ENCODE measurements around the gene STXBP6. TPM values are rescaled to one million over a fixed set of nuclear protein-coding genes. Genes with fewer than 3 reads are reported as not detected.

STXBP6 gene
- total and polyA plus RNA-seq, 2 of the 13 experiments (the other 11 are each of a cell fraction or from before 2014, with no cell fraction given): 35.3 to 42.8 TPM

DNA sequence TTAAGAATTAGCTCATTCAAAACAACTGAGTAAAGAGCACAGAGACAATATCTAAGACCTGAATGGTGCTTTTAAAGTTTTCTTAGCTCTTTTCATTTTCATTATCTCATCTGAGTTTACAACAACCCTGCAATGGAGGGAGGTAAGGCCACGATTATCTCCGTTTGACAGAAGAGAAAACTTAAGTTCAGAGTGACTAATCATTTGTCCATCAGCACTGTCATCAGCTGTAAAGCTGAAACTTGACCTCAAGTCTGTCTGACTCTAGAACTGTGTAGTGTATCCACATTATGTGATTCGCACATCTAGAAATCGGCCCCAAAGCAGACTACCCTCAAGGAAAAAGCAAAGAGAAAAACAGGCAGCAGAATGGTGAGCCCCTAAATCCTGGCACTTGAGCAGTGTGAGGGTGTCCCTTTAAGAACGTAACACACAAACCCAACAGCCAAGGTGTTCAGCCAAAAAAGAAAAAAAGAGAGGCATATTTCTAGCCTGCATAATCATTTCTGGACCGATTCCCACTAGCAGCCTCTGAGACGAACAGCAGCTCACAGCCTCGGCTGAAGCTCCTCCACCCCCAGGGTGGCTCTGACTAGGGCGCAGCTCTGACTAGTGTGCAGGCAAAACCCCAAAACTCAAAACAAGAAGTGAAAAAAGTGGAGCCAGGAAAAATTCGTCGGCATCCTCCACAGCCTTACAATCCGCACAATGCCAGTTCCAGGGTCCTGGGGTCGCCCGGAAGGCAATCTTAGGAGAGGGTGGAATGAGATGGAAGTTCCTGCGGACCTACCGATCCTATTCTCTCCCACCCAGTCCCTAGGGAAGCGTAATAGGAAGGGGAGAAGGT, 1.6 kb downstream of the STXBP6 start:
- H3K9me3 ChIP-seq (ENCODE audit: low read length): no peaks in the 10 kb centered on the region
- no peak for FAIRE-seq
- H3K4me1 ChIP-seq (ENCODE audit: insufficient read depth, low read length): peaks cover 41% of the 10 kb centered on the region
- intact Hi-C loops (cut with micrococcal nuclease; ENCODE audit: unreplicated experiment) (no loop called here), in situ Hi-C loops (cut with HindIII; ENCODE audit: extremely low pct_ligation_motif_present, low pct_unique_long_range_greater_than_20kb) (no loop called here)
- no peak overlapping the region for H3K9ac ChIP-seq (ENCODE audit: insufficient read depth, low read depth, low read length)
- H2AFZ ChIP-seq (ENCODE audit: low read length): no peak overlapping the region
- peaks cover 0 to 25% of the 10 kb centered on the region in 2 experiments; a peak in 3 of 5 replicates for H3K27me3 ChIP-seq (ENCODE audit: control insufficient read depth in 1 of 2, insufficient read depth in 2 of 2, low read length in 2 of 2)
- BruUV-seq (replicated peaks): TSS peak; percentile 38
- CTCF ChIA-PET (ENCODE audit: low intra/inter-chr PET ratio, low total read pairs): no interaction called here
- H4K20me1 ChIP-seq (ENCODE audit: insufficient read depth, low read length): no peaks in the 10 kb centered on the region
- no peak for ATAC-seq
- no peaks in the 10 kb centered on the region for H3K79me2 ChIP-seq (ENCODE audit: insufficient read depth, low read length)
- DNase-seq (ENCODE audit: low spot score): no peak
- 78% methylated on average over 17 of the region's 17 CpGs for WGBS (ENCODE audit: low lambda C conversion rate)
- no peaks in the 10 kb centered on the region for H3K36me3 ChIP-seq (replicated peaks in 1 of 2; ENCODE audit: control insufficient read depth in 1 of 2, insufficient read depth in 2 of 2, low read length in 2 of 2)
- H3K27ac ChIP-seq (ENCODE audit: extremely low read length, insufficient read depth, low read length): no peak overlapping the region
- peak overlapping the region; percentile 84 for H3K4me2 ChIP-seq (ENCODE audit: low read depth, low read length)
- H3K4me3 ChIP-seq (replicated peaks in 1 of 3; ENCODE audit: insufficient read depth in 1 of 3, low read depth in 2 of 3, low read length in 3 of 3): 0 out of 6 replicates have a peak overlapping the region, but pooled peaks of 1 of the 3 experiments have one; percentile 1
- POLR2A ChIA-PET: interaction anchor here (0.8 to 1.3 kb wide), 3 partner anchors 14 to 257 kb away, joined by 3 to 7 read pairs (median 3); no protein-coding TSS in a partner anchor
- TF ChIP-seq ZFYVE20 (CRISPR knock-in tag; IDR thresholded peaks at IDR 0.05; ENCODE audit: borderline replicate concordance, low read depth): no peak
- no peak for TF ChIP-seq MIXL1 (CRISPR knock-in tag; IDR thresholded peaks at IDR 0.05)
- TF ChIP-seq RELA (CRISPR knock-in tag; IDR thresholded peaks at IDR 0.05): no peak
- TF ChIP-seq, protein P1, sequence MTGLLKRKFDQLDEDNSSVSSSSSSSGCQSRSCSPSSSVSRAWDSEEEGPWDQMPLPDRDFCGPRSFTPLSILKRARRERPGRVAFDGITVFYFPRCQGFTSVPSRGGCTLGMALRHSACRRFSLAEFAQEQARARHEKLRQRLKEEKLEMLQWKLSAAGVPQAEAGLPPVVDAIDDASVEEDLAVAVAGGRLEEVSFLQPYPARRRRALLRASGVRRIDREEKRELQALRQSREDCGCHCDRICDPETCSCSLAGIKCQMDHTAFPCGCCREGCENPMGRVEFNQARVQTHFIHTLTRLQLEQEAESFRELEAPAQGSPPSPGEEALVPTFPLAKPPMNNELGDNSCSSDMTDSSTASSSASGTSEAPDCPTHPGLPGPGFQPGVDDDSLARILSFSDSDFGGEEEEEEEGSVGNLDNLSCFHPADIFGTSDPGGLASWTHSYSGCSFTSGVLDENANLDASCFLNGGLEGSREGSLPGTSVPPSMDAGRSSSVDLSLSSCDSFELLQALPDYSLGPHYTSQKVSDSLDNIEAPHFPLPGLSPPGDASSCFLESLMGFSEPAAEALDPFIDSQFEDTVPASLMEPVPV (CRISPR knock-in tag; IDR thresholded peaks at IDR 0.05): 0 out of 2 replicates have a peak, but pooled peaks have one; percentile 53
- no peak for TF ChIP-seq ZKSCAN8 (CRISPR knock-in tag; IDR thresholded peaks at IDR 0.05; ENCODE audit: borderline replicate concordance)
- TF ChIP-seq ZSCAN9 (CRISPR knock-in tag; IDR thresholded peaks at IDR 0.05; ENCODE audit: borderline replicate concordance): no peak
- no peak for TF ChIP-seq SKI (IDR thresholded peaks at IDR 0.05; ENCODE audit: partially characterized antibody)
- TF ChIP-seq ZNF614 (CRISPR knock-in tag; IDR thresholded peaks at IDR 0.05; ENCODE audit: borderline replicate concordance): 0 out of 2 replicates have a peak, but pooled peaks have one; percentile 15
- TF ChIP-seq ZSCAN20 (CRISPR knock-in tag; IDR thresholded peaks at IDR 0.05; ENCODE audit: borderline replicate concordance): no peak
- no peak for TF ChIP-seq ZNF296 (CRISPR knock-in tag; conservative IDR thresholded peaks at IDR 0.05)
- no peak for TF ChIP-seq ZNF768 (CRISPR knock-in tag; IDR thresholded peaks at IDR 0.05)
- peak; percentile 38; the same call in 1 of the 2 replicates for TF ChIP-seq SAP130 (CRISPR knock-in tag; IDR thresholded peaks at IDR 0.05; ENCODE audit: low read depth)
- TF ChIP-seq POGZ (CRISPR knock-in tag; IDR thresholded peaks at IDR 0.05): 0 out of 2 replicates have a peak, but pooled peaks have one; percentile 17
- no peak for TF ChIP-seq FOXK2 (IDR thresholded peaks at IDR 0.05)
- TF ChIP-seq ZNF317 (CRISPR knock-in tag; IDR thresholded peaks at IDR 0.05): no peak
- TF ChIP-seq ZNF670 (CRISPR knock-in tag; IDR thresholded peaks at IDR 0.05; ENCODE audit: borderline replicate concordance): no peak
- no peak for TF ChIP-seq RXRA (CRISPR knock-in tag; IDR thresholded peaks at IDR 0.05)
- TF ChIP-seq ZNF619 (CRISPR knock-in tag; IDR thresholded peaks at IDR 0.05): no peak
- no peak for TF ChIP-seq ZNF577 (CRISPR knock-in tag; IDR thresholded peaks at IDR 0.05; ENCODE audit: borderline replicate concordance, low read depth)
- no peak for TF ChIP-seq ZNF557 (CRISPR knock-in tag; IDR thresholded peaks at IDR 0.05)
- no peak for TF ChIP-seq THAP11 (CRISPR knock-in tag; IDR thresholded peaks at IDR 0.05)
- no peak for TF ChIP-seq ZNF839 (CRISPR knock-in tag; IDR thresholded peaks at IDR 0.05; ENCODE audit: borderline replicate concordance)
- no peak for TF ChIP-seq NKX3-1 (CRISPR knock-in tag; IDR thresholded peaks at IDR 0.05)
- TF ChIP-seq PHF21A (CRISPR knock-in tag; IDR thresholded peaks at IDR 0.05): no peak
- TF ChIP-seq, protein P2, sequence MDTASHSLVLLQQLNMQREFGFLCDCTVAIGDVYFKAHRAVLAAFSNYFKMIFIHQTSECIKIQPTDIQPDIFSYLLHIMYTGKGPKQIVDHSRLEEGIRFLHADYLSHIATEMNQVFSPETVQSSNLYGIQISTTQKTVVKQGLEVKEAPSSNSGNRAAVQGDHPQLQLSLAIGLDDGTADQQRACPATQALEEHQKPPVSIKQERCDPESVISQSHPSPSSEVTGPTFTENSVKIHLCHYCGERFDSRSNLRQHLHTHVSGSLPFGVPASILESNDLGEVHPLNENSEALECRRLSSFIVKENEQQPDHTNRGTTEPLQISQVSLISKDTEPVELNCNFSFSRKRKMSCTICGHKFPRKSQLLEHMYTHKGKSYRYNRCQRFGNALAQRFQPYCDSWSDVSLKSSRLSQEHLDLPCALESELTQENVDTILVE (CRISPR knock-in tag; IDR thresholded peaks at IDR 0.05): no peak

Measured in HepG2 (cell line).